ENCODE data around the gene FBXO46.
A peak's percentile ranks its signal among the peaks of the same experiment; 100 is the strongest.
"Not testable (repeated sequence)": the region's sequence is repeated elsewhere in the genome, so short reads cannot be mapped to it uniquely, and the experiment has no call there.

FBXO46 gene

GRCh38 chr19:45720065-45720464 is 10.6 kb downstream of the FBXO46 start:
- DNase-seq: not testable (repeated sequence)

- no peak for DNase-seq
Measured at GRCh38 chr19:45717983-45718650, 12.6 kb downstream of the FBXO46 start.

GRCh38 chr19:45717131-45717982 is 13.3 kb downstream of the FBXO46 start:
- peak; percentile 99 for DNase-seq

GRCh38 chr19:45716359-45717130 is 14.2 kb downstream of the FBXO46 start:
- peak; percentile 53 for DNase-seq

- no peak for DNase-seq
Measured at GRCh38 chr19:45715139-45715538, 15.6 kb downstream of the FBXO46 start.

GRCh38 chr19:45713141-45713540 is 17.6 kb downstream of the FBXO46 start:
- no peak for DNase-seq

GRCh38 chr19:45712699-45713067 is 18.0 kb downstream of the FBXO46 start:
- no peak for DNase-seq

GRCh38 chr19:45711851-45712698 is 18.6 kb downstream of the FBXO46 start:
- no peak for DNase-seq

- no peak for DNase-seq
Measured at GRCh38 chr19:45710356-45711130, 20.2 kb downstream of the FBXO46 start.

GRCh38 chr19:45705710-45706415 is 24.8 kb downstream of the FBXO46 start:
- no peak for DNase-seq

GRCh38 chr19:45705115-45705514 is 25.6 kb downstream of the FBXO46 start:
- no peak for DNase-seq

GRCh38 chr19:45701676-45702075 is 29.0 kb downstream of the FBXO46 start:
- DNase-seq: no peak

- DNase-seq: peak; percentile 42
Measured at GRCh38 chr19:45693106-45693788, 37.4 kb downstream of the FBXO46 start.

GRCh38 chr19:45692187-45693105 is 38.2 kb downstream of the FBXO46 start, which contains the start of gene QPCTL:
TSS of gene QPCTL (plus strand) at chr19:45692666. CDS start at chr19:45692704, 38 bp downstream.
- peak; percentile 99 for DNase-seq

- peak; percentile 95 for DNase-seq
Measured at GRCh38 chr19:45691516-45692186, 39.0 kb downstream of the FBXO46 start, which contains the start of gene SNRPD2. TSS of gene SNRPD2 (minus strand) at chr19:45691953. CDS start at chr19:45691888, 65 bp downstream.

GRCh38 chr19:45687599-45687998 is 43.1 kb downstream of the FBXO46 start:
- DNase-seq: no peak

- DNase-seq: not testable (repeated sequence)
Measured at GRCh38 chr19:45685045-45685444, 45.7 kb downstream of the FBXO46 start.

GRCh38 chr19:45682908-45683307 is 47.8 kb downstream of the FBXO46 start:
- DNase-seq: no peak

All from DMS79 treated with DMSO at 0.1 percent for 48 hours (cell line).